SU-DHL-6 (cell line): ENCODE data around the gene YTHDC2.

Source experiments
- H2AFZ ChIP-seq: fragments of 200-600 bp; sonication (generic); 2 replicates; pipeline ENCODE4 v1.6.1; 2014; ENCODE audit warnings: low read depth, mild to moderate bottlenecking, moderate library complexity, mixed read lengths, antibody characterized with exemption, low read length; ENCODE audit not compliant: severe bottlenecking
- H3F3A ChIP-seq: fragments of 200-600 bp; shearing (Covaris generic); 2 replicates; pipeline ENCODE4 v1.6.0; 2016; ENCODE audit warnings: antibody characterized with exemption, mild to moderate bottlenecking; ENCODE audit not compliant: insufficient read depth
- H3K27ac ChIP-seq: fragments of 200-600 bp; sonication (generic); 2 replicates; pipeline ENCODE4 v1.5.1; 2016; ENCODE audit warnings: low read depth, mild to moderate bottlenecking, low read length, moderate library complexity, mixed read lengths
- H3K27me3 ChIP-seq: fragments of 200-600 bp; sonication (generic), shearing (Covaris generic); 2 replicates; pipeline ENCODE4 v1.6.0; 2014; ENCODE audit warnings: mild to moderate bottlenecking, low read length
- H3K36me3 ChIP-seq: fragments of 200-600 bp; sonication (generic); 2 replicates; pipeline ENCODE4 v1.6.1; 2014; ENCODE audit warnings: mild to moderate bottlenecking, low read length, mixed read lengths
- H3K4me2 ChIP-seq: fragments of 300-600, 200-600 bp; shearing (Covaris generic), sonication (generic); 2 replicates; pipeline ENCODE4 v1.6.0; 2014; ENCODE audit warnings: low read length, low read depth, mild to moderate bottlenecking; ENCODE audit not compliant: poor library complexity, severe bottlenecking
- H3K4me3 ChIP-seq: fragments of 200-600 bp; sonication (generic); 2 replicates; pipeline ENCODE4 v1.5.1; 2014; ENCODE audit warnings: antibody characterized with exemption, low read length, mild to moderate bottlenecking, mixed read lengths; ENCODE audit not compliant: insufficient read depth, poor library complexity, severe bottlenecking
- H3K79me2 ChIP-seq: fragments of 200-600 bp; sonication (generic); 2 replicates; pipeline ENCODE4 v1.6.1; 2014; ENCODE audit warnings: mild to moderate bottlenecking, low read length, moderate library complexity; ENCODE audit not compliant: insufficient read depth
- H3K9ac ChIP-seq: fragments of 200-600 bp; sonication (generic); 2 replicates; pipeline ENCODE4 v1.7.0; 2014; ENCODE audit warnings: mild to moderate bottlenecking, low read length
- H3K9me2 ChIP-seq: fragments of 200-600 bp; sonication (generic); replicated peaks from 2 replicates; pipeline ENCODE4 v1.6.1; 2014; ENCODE audit warnings: low read length; ENCODE audit not compliant: insufficient read depth
- H3K9me3 ChIP-seq: fragments of 200-600 bp; sonication (generic); 2 replicates; pipeline ENCODE4 v1.6.1; 2014; ENCODE audit warnings: low read length, mixed read lengths; ENCODE audit not compliant: insufficient read depth
- H4K20me1 ChIP-seq: fragments of 200-600 bp; sonication (generic); 2 replicates; pipeline ENCODE4 v1.6.1; 2014; ENCODE audit warnings: low read depth, mild to moderate bottlenecking, antibody characterized with exemption, low read length, moderate library complexity, mixed read lengths
- EZH2phosphoT487 ChIP-seq: fragments of 200-600 bp; sonication (generic), shearing (Covaris generic); conservative IDR thresholded peaks from 2 replicates; pipeline ENCODE4 v1.6.1; 2018; ENCODE audit warnings: mild to moderate bottlenecking, antibody characterized with exemption, low read length, moderate library complexity, mixed read lengths
- TF ChIP-seq, protein P1 (sequence below): fragments of 200-600 bp; sonication (generic); IDR thresholded peaks from one replicate; pipeline ENCODE4 v1.5.1; 2017; ENCODE audit warnings: antibody characterized with exemption, mild to moderate bottlenecking, low read length, moderate library complexity; ENCODE audit not compliant: insufficient read depth, poor library complexity, severe bottlenecking

Gene YTHDC2

DNA sequence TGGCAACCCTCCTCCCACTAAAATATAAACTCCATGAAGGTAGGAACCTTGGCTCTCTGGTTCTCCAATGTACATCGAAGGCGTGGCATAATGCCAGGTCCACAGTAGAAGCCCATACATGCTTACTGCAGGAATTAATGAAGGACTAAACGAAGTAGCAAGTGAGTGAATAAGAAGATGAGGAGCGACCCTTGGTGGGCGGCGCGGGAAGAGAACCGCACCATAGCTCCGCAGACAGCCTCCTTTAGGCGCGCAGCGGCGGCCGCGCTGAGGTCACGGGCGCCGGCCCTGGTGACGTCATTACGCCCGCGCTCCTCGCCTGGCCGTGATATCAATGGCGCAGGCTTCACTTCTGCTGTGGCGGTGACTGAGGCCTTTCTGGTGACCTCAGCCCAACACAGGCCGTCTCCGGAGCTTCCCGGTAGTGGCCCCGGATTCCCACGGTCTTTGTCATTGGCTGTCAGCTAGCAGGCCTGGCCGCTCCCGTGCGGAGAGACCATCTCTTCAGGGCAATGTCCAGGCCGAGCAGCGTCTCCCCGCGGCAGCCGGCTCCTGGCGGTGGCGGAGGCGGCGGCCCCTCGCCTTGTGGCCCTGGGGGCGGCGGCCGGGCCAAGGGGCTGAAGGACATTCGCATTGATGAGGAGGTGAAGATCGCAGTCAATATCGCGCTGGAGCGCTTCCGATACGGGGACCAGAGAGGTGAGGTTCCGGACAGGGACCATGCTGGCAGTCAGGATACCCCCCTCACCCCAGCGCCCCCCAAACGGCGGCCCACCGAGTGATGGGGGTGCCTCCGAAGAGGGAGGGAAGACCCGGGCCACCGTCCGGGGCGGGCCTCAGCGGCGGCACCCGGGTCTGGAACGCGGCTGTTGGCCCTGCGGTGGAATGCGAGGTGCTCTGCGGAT is at the start of gene YTHDC2:
Gene YTHDC2, plus strand, starts transcription at position 311 of the 905 bp plus-strand sequence. Its CDS starts 202 bp downstream, at position 513.
- H3K9ac ChIP-seq: peak within 1 kb of the TSS; percentile 78
- peak within 1 kb of the TSS; percentile 97 for H3K4me2 ChIP-seq
- no peaks in the 10 kb centered on the region for H4K20me1 ChIP-seq
- peak within 1 kb of the TSS; percentile 74 for H3K4me3 ChIP-seq
- no peaks in the 10 kb centered on the region for H3K9me3 ChIP-seq
- peak within 1 kb of the TSS; percentile 34 for H3K27ac ChIP-seq
- H3F3A ChIP-seq: peaks cover 6% of the 10 kb centered on the region; the same call in 1 of the 2 replicates
- H3K36me3 ChIP-seq: no peaks in the 10 kb centered on the region; the same call in 1 of the 2 replicates
- peaks cover 37% of the 10 kb centered on the region for H3K79me2 ChIP-seq
- TF ChIP-seq, protein P1, sequence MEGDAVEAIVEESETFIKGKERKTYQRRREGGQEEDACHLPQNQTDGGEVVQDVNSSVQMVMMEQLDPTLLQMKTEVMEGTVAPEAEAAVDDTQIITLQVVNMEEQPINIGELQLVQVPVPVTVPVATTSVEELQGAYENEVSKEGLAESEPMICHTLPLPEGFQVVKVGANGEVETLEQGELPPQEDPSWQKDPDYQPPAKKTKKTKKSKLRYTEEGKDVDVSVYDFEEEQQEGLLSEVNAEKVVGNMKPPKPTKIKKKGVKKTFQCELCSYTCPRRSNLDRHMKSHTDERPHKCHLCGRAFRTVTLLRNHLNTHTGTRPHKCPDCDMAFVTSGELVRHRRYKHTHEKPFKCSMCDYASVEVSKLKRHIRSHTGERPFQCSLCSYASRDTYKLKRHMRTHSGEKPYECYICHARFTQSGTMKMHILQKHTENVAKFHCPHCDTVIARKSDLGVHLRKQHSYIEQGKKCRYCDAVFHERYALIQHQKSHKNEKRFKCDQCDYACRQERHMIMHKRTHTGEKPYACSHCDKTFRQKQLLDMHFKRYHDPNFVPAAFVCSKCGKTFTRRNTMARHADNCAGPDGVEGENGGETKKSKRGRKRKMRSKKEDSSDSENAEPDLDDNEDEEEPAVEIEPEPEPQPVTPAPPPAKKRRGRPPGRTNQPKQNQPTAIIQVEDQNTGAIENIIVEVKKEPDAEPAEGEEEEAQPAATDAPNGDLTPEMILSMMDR: no peak
- peak within 1 kb of the TSS; percentile 88 for H2AFZ ChIP-seq
- H3K27me3 ChIP-seq: no peaks in the 10 kb centered on the region
- no peaks in the 10 kb centered on the region for H3K9me2 ChIP-seq

DNA sequence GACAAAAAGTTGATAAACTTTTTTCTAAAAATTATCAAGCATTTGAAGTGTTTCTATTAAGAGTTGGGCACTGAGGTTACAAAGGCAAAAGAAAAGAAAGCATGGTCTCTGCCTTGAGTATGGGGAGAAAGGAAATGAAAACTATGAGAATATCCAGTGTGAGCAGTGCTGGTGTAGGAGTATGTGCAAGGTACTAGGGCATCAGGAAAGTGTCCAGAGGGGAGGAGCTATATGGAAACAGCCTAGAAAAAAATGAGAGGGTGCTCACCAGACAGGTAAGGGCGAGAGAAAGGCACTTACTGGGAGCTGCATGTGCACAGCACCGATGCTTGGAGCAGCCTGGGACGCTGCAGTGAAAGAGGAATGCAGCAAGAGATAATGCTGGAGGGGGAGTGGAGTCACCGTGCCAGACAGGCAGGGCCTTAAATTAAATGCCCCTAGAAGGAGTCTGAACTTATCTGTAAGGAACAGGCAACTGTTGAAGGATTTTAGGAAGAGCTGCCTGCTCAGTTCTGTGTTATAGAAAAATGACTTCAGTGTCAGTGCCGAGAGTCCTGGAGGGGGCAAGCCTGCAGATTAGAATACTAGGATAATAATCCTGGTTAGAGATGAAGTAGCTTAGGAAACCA is 39.3 kb upstream of the YTHDC2 start:
- H3K9me3 ChIP-seq: no peaks in the 10 kb centered on the region
- no peak overlapping the region for H3K4me3 ChIP-seq
- H2AFZ ChIP-seq: no peak overlapping the region
- H3K79me2 ChIP-seq: no peaks in the 10 kb centered on the region
- no peaks in the 10 kb centered on the region for H3K9me2 ChIP-seq
- no peak overlapping the region for H3K9ac ChIP-seq
- no peaks in the 10 kb centered on the region for H3F3A ChIP-seq
- no peak overlapping the region for H3K4me2 ChIP-seq
- no peaks in the 10 kb centered on the region for H3K27me3 ChIP-seq
- no peak overlapping the region for H3K27ac ChIP-seq
- no peak for TF ChIP-seq EZH2phosphoT487
- TF ChIP-seq, protein P1: no peak
- H4K20me1 ChIP-seq: no peaks in the 10 kb centered on the region
- no peaks in the 10 kb centered on the region for H3K36me3 ChIP-seq

- Histone ChIP-seq H3K4me2 (no peak overlapping the region), H3K36me3 (no peaks in the 10 kb centered on the region), H2AFZ (no peak overlapping the region), H3K9me3 (no peaks in the 10 kb centered on the region), H3K4me3 (no peak overlapping the region), H3K27me3 (no peaks in the 10 kb centered on the region), H3K9ac (no peak overlapping the region), H3K79me2 (no peaks in the 10 kb centered on the region), H3K27ac (no peak overlapping the region), H4K20me1 (no peaks in the 10 kb centered on the region), H3F3A (no peaks in the 10 kb centered on the region), H3K9me2 (no peaks in the 10 kb centered on the region)
- no peak for TF ChIP-seq EZH2phosphoT487
- TF ChIP-seq, protein P1: no peak
Measured at GRCh38 chr5:113478691-113479090, 34.8 kb upstream of the YTHDC2 start.
